NCI-H748 (cell line): ENCODE results near the gene TBC1D17.

Source experiments
- DNase-seq: peaks from one replicate; lab custom pipeline; 2025; ENCODE audit not compliant: unreplicated experiment; lab: John Stamatoyannopoulos, UW

The TBC1D17 gene

DNA sequence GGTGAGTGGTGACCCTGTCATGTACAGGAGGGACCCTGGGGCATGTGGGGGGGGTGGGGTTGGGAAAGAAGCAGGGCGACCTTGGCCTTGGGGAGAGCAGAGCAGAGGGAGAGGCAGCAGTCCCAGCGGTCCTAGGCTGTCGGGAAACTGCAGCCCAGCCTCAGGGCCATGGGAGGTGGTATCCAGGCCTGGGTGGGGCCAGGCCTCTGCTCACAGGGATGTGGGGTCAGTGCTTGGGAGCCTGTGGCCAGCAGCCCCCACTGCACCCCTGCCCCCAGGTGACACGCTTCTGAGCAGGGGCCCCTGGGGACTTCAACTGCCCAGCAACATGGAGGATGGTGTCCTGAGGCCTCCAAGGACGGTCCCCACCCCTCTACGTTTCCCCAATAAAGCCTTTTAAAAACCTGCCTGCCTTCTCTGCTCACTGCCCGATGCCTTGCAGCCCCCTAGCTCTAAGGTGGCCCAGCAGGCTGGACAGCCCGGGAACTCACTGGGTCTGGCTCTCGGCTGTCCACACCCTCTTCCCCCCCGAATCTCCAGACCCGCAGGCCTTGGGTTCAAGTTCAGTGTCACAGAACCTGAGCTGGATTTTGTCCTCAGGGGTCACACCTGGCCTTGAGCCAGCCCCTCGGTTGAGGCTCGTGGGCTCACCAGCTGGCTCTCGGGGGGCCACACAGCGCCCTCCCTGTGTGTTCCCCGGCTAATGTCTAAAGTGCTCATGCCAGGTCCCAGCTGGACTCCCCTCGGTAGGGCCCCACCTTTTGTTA is 17.0 kb upstream of the TBC1D17 start:
- DNase-seq = no peak

DNA sequence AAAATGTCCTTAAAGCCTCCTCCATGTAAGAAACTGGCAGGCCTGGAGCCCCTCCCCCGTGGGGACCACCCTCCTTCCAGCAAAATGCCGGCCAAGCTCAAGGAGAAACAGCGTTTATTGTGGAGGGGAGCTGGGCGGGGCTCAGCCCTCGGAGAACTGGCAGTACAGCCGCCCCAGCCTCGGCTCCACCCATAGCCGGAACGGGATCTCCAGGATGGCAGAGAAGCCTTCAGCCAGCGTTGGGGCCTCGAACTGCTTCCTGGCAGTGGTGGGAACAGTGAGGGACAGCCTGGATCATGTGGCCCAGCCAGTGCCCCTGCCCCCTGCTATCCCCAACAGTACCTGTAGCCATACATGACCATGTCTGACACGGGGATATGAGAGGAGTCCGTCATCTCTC is 16.4 kb upstream of the TBC1D17 start:
- peak; percentile 45 for DNase-seq

DNA sequence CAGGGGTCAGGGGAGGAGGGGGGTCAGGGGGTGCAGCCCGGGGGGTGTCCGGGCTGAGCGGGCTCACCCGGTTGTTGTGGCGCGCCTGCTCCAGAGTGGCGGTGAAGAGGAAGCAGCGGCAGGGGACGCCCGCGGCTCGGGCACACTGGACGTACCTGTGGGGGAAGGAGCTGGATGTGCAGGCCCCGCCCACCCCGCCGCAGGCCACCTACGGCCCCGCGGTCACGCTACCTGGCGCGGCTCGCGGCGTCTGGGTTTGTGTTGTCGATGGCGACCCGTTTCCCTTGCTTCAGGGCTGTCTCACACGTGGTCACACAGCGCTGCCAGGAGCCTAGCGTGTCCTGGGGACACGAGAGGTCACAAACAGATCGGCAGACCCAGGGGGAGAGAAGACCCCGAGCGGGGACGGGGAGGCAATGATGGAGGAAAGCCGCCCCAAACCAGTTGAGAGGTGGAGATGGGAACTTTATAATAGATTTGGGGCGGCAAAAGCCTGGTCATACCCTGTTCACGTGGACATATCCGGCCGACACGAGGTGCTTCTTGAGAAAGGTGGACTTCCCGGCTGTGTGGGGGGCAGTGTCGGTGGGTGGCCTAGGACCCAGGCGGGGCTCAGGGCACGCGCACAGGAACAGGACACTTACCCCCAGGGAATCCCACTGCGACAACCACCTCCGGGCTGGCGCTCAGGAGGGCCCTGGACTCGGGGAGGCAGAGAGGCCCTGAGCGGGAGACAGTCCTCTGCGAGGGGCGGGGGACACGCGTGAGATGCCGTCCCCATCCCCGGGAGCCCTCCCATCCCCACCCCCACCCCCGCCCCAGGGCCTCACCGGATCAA is 15.7 kb upstream of the TBC1D17 start:
- no peak for DNase-seq

DNA sequence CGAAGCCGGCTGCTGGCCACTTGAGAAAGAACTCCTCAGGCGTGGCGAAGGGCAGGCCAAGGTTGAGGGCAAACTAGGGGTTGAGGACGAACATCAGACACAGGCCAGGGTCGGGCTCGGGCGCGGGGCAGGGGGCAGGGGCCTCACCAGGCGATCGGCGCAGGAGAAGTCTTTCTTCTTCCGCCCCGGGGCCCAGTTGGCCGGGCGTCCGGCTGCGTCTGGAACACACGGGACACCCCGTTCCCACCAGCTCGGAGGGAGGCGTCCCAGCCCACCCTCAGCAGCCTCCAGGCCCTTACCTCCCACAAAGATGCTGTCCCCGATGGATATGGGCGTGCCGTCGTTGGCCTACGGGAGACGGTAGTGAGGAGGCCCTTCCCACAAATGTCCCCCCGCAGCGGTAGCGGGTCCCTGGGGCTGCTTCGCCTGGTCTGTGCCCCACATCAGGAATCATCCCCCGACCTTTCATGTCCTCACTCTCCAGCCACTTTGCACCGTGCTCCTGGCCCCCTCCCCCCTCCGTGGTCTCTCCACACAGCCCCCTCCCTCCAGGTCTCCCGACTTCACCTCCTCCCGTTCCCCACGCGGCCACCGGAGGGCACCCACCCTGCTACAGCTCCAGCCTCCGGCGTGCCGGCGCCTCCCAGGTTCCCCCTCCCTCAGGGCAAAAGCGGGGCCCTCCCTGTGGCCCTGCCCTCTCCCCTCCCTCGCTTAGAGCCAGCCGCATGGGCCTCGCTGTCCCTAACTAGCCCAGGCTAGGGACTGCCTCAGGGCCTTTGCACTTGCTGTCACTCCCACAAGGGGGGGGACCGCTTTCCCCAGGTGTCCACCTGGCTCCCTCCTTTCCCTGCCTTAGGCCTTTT is 14.9 kb upstream of the TBC1D17 start:
- DNase-seq = no peak

DNA sequence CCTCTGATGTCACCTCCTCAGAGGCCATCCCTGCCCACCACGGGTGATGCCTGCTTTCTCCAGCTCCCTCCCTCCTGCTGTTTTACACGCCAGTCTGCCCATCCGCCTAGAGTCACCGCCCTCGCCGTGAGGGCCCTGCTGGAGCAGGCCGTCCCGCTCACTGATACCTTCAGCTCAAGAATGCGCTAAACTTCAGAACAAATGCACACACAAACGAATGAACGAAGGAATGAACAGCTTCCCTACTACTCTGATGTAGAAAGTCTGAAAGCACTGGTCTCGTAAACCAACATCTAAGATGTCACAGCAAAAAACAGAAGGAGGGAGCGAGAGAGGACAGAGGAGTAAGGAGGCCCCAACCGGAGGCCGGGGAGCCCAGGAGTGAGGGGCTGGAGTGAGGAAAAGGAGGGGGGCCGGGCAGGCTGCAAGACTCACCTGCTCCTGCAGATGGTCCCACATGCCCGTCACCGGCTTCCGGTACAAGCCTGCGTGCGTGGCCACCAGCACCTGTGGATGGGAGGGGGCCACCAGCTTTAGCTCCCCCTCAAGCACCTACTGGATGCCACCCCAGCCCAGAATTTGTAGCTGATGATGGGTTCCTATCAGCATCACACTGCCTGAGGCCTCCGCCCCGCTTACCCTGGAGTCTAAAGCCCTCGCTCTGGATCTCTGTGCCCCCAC is 14.1 kb upstream of the TBC1D17 start:
- DNase-seq = no peak

DNA sequence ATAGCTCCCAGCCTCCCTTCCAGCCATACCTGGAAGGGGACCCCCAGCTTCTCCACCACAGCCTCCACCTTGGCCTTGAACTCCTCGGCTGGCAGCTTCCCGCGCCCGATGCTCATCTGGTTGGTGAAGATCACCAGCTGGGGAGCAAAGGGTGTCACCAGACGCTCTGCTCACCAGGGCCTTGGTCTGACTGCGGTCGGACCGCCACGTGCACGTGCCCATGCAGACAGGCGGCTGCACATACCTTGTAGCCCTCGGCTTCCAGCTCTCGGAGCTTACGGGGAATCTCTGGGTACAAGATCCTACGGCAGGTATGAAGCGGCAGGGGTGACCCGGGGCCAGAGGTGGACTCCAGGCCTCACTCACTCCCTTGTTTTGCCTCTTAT is 13.6 kb upstream of the TBC1D17 start:
- DNase-seq = no peak

DNA sequence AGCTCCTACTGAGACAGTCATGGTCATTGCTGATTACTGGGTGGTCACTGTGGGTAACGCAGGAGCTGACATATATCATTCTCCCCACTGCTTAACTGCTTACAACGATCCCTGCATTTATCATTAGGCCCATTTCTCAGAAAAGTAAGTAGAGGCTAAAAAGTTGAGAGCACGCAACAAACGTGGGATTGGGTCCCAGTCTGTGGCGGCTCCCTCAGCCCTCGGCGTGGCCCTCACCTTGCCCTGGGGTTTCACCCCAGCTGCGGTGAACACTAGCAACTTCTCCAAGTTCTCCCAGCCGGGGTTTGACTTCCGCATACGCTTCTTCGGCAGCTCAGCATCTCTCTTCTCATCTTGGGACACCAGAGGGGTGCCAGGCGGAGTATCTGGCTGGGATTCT is 12.6 kb upstream of the TBC1D17 start:
- no peak for DNase-seq

DNA sequence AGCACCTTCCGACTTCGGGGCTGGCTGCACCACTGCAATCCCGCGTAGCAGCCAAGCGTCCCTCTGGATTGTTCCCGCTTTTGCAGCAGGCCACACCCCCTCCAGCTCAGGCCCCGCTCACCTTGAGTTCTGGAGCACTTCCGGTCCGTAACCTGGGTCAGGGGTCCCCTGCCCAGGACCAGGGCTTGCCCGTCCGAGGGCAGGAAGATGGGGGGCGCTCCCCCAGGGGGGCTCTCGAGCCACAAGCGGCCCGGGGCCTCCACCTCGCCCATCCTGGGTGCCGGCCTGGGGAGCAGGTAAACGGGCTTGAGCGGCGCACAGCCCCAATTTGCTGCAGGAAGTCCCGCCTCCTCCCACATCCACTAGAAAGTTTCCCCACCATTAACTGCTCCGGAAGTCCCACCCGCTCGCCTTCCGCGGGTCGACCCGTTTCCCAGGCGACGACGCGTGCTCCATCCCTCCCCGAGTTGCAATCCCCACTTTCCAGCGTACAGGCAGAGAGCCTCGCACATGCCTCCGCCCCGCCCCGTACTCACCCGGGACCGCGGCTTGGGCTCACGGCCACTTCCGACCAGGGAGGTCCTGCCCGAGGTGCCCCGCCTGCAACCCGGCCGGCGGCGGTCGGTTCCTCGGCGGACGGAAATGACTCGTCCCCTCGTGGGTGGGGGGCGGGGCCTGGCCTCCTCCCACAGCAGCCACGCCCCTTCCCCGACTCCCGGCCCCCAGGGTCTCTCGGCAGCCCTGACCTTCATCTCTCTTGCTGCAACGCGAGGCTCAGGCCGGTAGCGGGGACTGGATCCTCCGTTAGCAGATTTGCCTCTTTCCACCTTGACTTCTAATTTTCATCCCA is 10.3 kb upstream of the TBC1D17 start, which contains the start of gene PNKP:
PNKP (minus strand) TSS at position 644 of the 850 bp plus-strand sequence; CDS start at position 272, 372 bp downstream.
- DNase-seq = peak; percentile 97

DNA sequence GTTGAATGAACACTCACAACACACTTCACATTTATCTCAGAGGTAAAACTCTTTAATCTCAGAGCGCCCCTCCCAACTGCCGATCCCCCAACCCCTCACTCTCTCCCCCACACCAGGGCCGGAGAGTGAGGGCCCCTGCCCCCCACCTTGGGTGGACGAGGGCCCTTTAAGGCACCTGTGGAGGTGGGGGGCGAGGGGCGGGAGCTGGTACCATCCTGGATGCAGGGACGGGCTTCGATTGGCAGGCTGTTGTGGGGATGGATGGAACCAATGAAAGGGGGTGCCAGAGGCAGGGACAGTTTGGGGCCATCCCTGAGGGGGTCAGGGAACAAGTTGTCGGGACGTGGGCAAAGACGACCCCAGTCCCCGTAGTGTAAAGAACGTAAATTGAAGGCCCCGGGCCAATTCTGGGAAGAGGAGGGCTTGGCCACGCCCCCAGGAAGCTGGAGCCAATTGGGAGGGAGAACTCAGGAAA is 8.5 kb upstream of the TBC1D17 start:
- DNase-seq = peak; percentile 94

DNA sequence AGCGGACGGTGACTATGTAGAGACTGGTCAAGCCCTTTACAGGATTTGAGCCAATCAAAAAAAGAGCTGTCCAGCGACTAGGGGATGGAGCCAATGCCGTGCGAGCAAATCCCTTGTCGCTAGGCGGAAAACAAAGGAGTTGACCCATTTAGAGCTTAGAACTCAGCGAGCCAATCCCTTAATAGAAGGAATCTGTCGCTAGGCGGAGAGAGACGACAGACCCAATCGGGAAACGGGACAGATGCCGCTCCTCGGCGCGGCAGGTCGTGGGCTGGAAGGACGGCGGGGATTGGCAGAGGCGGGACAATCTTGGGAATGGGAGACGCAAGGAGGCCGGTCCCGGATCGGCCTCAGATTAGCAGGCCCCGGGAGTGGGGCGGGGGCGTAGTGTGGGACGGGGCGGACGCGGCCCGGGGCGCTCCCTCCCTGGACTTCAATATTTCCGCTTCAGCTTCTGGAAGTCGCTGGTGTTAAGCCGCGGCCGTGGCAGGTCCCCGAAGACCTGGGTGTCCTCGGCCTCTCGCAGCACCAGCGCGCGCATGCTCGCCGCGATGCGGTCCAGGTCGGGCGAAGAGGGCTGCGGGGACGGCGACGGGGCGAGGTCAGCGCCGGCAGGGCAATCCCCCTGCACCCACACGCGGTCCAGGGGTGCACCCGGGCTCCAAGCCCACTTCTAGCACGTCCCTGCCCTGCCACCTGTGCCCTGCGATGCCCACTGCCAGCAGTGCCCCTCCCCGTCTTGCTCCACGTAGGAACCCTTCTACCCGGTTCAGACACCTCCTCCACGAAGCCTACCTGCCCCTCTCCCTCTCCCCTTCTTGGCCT is 7.8 kb upstream of the TBC1D17 start:
- DNase-seq = peak; percentile 100

DNA sequence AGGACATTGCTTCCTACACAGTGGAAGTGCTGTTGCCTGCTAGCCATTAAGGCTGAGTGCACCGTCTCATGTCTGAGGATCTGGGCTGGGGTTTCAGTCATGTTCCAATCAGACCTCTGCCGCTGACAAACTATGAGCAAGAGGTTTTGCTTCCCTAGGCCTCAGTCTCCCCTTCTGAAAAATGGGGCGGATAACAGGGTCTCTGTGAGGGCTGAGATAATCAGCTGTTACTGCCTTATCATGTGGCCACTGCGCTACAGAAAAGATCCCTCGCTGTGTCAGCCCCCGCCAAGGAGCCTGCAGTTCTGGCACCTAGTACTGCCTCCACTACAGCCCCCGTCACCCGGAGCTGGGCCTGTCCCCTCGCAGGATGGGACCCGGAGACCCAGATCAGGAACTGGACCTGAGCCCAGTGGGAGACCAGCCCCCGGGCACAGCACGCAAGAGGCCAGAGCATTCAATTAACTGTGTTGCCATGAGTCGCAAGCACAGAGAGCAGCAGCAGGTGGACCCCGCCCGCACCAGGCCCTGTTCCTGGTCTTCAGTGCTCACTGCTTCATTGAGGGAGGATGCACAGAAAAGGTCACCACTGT is 7.1 kb upstream of the TBC1D17 start:
- DNase-seq = no peak

DNA sequence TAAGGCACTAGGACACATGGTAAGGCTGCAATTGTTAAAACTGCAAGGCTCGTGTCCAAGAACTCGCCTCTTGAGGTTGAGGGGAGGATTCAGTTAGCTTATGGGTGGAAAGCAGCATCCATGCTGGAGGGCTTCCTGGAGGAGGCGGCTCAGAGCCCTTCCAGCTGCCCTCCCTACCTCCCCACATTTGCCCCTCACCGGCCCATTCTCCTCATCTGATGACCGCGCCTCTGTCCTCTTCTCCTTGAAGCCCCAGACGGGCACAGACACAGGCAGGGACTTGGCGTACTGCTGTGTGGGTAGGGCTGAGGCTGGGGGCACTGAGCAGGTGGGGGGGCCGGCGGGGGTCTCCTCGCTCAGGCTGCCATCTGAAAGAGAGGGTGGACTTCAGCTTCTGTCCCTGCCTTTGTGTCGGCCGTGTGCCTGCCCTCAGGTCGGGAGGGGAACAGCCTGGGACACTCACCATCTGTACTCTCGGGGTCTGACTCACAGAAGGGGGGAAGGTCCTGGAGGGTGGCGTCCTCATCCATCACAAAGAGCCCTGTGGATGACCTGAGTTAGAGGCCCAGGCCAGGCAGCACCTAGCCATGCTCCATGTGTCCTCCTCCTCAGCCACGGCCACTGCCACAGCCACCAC is 6.0 kb upstream of the TBC1D17 start:
- no peak for DNase-seq

DNA sequence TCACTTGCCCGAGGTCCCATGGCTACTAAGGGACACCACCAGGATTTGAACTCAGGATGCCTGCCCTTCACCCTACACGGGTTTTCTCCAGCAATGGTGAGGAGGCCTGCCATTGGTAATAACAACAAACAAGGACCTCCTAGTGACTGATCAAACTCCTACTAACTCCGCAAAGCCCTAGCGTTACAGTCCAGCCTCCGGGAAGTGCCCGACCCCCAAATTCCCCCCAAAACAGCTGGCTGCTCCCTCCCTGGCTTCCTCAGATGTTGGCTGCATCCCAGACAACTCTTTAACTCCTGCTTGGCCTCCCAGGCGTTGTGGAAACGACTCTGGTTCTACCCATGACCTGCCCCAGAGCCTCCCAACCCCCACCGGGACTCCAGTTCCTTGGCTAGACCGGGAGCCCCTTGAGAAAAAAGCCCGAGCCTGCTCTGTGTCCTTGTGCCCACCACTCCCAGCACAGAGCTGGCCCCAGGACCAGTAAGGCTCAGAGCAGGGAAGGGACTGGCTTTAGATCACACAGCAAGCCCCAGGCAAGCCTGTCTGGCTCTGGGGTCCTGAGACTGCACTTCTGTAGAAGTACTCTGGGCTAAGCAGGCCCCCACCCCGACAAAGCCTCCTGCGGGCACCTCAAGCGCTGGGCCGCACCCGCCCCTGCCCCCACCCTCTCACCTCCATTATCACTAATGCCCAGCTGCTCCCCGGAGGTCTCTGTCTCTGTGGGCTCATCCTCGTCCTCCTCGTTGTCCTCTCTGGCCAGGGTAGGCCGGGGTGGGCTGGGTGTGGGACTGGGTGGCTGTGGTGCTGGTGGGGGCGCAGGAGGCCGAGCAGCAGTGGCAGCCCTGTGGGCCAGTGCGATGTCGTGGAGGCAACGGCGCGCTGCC is 5.0 kb upstream of the TBC1D17 start:
- no peak for DNase-seq

DNA sequence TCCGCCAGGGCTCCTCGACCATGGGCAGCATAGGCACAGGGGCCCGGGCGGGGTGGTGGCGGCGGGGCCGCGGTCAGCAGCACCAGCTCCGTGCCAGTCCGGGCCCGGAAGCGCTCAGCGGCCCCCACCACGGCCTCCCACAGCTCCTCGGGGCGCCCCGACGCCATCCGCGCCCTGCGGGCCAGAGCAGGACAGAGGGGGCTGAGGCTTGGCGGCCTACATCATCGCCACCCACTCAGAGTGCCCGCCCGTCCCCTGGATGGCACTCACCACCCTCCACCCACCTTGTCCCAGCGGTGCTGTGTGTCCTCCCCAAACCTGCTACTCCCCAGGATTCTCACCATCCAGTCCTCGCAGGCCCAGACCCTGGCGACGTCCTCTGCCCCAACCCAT is 4.4 kb upstream of the TBC1D17 start:
- no peak for DNase-seq

DNA sequence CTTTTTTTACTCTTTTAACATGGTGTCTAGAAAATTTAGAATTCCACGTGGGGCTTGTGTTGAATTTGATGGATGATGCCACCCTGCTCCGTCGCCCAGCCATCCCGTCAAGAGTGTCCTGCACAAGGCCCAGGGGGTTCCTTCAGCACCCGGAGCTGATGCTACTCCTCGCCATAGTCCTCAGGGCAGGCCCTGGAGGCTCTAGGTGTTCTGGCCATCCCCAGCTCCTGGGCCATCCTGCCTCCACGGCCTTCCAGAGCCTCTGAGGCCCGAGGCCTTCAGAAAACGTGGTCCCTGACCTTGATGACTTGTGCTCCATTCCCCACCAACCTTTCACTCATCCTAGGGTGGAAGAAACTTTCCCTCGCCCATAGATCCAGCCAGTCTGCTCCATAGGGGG is 3.7 kb upstream of the TBC1D17 start:
- DNase-seq = no peak

DNA sequence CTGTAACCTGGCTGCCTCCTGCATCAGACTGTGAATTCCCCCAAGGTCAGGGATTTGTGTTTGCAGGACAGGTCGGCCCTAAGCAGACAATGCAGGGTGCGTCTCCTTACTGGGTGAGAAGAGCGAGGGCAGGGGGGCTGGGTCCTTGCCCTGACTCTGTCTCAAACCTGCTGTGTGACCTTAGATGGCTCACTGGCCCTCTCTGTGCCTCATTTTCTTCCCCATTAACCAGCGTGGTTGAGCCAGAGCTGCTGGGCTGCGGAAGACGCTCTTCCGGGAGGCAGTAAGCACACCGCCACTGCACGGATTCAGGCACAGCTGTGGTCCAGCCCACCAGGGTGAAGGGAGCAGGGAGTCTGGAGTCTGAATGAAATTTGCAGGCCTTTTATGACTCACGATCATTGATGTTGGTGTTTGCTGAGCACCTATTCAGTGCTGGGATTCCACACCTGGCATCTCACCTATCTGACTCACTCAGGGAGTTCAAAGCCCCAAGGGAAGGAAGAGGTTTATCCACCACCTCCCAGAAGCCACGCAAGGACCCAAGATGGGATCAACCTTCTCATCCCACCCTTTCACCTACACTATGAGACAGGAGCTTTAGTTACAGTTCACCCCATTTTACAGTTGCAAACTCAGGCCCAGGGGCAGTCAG is 2.9 kb upstream of the TBC1D17 start:
- no peak for DNase-seq

DNA sequence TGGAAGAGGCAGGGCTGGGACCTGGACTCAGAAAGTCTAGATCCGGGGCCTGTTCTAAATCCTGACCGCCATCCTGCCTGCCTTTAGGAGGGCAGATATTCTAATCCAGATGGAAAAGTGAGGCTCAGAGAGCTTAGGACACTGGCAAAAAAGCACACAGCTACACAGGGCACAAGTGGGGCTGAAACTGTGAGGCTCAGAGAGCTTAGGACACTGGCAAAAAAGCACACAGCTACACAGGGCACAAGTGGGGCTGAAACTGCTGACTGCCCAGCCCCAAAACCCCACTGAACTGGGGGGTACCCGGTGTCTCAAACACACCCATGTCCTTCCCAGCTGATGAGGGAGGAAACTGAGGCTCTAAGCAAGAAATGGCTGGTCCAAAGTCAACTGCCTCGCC is 2.3 kb upstream of the TBC1D17 start:
- no peak for DNase-seq
